ENCODE data around the gene TBATA.

TBATA gene

DNA sequence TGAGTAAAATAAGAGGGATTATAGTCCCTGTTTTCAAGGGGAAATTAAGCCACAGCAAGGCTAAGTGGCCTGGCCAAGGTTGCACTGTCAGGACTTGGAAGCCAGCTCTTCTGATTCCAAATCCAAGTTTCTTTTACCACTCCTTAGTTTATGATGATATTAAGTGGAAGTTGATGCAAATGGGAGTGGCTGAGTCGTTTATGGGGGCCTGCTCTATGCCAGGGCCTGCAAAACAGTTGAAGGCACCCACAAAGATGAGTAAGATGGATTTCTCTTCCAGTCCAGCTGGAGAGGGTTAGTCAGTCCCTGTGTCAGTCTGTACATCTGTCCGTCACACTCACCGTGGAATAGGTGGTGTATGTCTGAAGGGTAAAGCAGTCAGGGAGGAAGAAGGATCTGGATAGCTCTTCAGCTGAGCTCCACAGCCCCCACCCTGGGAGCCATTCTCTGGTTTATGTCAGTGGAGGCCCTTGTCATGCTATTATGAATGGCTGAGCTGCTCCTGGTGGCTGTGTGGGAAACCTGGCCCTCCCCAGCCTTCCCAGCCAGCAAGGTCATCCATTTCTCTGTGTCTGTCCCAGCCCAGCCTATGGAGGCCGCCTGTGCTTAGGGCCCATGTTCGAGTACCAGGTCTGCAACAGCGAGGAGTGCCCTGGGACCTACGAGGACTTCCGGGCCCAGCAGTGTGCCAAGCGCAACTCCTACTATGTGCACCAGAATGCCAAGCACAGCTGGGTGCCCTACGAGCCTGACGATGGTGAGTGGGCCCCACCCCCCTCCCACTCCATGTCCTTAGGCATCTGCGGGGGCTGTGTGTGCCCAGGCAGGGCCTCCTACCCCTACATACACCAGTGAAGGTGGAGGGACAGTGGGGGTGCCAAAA lies 44.5 kb downstream of the TBATA start:
- no peak for DNase-seq

DNA sequence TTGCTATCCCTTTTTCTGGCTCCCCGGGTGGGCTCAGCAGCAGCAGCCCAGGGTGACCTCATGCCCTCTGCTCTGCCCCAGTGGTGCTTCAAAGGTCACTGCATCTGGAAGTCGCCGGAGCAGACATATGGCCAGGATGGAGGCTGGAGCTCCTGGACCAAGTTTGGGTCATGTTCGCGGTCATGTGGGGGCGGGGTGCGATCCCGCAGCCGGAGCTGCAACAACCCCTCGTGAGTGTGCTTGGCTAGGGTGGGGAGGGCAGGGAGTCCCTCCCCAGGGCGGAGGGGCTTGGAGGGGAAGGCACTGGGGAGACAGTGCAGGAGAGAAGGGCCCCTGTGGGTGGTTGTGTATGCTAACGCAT lies 46.4 kb downstream of the TBATA start:
- DNase-seq, result no peak

DNA sequence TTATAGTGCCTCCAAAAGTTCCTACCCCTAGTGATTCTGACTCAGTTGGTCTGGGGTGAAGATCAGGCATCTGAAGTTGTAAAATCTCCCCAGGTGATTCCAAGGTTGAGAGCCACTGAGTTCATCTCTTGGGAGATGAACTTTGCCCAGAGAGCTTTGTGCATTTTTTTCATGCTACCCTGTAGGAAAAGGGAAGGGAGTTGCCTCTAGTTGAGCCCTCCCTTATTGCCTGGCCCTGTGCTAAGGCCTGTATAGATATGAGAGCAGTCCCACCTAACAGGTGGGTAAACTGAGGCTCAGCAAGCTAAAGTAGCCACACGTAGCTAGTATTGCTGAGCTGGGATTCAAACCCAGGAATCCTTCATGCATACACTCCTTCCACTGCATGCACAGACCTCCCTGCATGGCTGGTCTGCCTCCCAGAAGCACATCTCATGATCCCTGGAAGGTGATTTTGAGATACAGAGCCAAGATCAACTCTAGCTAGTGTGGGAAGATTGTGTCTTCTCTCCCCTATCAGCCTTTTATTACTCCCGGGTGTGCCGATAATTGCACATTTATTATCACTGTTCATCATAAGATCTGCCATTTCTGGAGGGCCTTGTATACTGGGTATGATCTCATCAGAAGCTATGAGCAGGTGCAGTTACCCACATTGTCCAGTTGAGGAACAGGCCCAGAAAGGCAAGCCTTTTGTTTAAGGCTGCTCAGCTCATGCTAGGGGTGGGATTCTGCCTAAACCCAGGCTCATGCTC lies 47.0 kb downstream of the TBATA start:
- no peak for DNase-seq

DNA sequence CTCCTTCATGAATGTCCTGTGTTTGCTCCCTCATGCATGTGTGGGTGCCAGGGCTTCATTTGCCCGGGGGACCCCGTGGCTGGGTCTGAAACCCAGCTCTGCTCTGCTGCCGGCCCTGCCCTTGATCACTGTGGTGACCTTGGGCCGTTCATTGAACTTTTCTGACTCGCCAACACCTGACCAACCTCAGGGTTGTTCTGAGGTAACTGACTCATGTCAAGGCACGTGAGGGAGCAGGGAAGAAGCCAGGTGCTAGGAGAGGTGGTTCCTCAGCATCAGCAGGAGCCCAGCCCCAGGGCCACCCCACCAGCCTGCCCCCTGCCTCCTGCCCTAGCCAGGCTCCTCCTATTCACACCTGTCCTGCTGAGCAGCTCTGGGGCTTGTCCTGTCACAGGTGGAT lies 47.9 kb downstream of the TBATA start:
- DNase-seq, result no peak

DNA sequence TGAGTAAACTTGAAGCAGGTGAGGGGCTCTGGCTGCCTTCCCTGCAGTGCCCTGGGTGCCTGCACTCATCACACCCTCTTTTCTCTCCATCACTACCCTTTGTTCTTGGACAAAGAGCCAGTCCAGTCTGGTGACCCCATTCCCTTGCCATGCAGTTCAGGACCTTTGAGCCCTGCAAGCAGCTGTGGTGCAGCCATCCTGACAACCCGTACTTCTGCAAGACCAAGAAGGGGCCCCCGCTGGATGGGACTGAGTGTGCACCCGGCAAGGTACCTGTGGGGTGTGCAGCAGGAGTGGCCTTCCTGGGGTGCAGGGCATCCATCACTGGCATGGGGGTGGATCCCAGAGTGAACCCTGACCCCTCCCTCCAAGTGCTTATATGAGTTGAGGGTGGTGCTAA lies 48.7 kb downstream of the TBATA start:
- DNase-seq, result no peak

DNA sequence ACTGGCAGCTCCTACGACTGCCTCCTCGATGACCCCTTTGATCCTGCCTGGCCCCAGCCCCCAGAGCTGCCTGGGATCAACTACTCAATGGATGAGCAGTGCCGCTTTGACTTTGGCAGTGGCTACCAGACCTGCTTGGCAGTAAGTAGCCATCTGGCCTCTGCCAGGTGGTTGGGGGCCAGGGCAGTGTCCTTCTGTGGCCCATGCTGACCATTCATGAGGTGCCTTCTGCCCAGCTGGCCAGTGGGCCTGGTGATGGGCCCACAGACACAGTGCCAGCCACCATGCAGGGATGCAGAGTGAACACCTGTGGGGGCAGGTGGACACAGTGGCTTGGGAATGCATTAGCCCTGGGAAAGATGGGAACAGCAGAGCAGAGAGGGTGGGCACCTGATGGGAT lies 50.0 kb downstream of the TBATA start:
- DNase-seq, result no peak

DNA sequence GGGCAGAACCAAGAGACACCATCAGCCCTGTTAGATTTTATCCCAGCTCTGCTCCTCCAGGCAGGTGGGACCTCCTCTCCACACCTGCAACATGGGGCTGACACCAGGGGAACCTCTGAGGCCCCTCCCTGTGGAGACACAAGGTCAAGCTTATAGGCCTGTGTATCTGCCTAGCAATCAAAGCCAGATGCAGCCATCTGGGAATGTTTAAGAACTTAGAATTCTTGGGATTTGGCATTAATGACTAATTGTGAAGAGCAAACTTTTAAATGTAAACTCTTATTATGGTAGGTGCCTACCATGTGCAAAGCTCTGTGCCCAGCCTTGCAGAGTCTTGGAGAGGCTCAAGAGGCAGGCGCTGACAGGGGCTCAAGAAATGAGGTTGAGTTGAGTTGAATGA lies 52.1 kb downstream of the TBATA start:
- DNase-seq, result no peak

DNA sequence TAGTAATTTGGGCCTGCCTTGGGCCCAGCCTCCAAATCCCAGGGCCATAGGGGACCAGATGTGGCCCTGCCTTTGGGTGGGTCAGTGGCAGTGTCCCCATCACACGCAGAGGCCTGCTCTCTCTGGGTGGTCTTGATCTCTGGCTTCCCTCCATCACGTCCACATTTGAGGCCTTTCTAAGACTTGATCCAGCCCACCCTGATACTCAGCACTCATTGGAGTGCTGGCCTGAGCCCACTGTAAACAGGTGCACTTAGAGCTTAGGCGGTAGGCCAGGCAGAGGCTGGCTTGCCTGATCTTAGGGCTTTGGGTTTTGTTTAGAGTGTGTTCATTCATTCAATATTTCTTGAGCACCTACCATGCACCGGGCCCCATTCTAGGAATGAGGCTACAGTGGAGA lies 52.6 kb downstream of the TBATA start:
- no peak for DNase-seq

DNA sequence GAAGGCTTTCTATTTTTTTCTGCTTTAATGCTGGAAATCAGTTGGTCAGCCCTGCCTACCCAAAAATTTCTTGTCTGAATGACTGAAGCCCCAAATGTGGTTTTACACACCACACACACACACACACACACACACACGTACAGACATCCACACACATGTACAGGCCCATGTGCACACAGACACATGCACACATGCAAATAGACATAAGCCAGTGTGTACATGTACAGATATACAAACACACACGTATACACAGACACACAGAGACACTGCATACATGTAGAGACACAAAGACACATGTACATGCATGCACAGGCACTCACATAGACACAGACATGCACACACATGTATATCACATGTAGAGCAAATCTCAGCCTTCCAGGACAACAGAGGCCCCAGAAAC lies 54.2 kb downstream of the TBATA start:
- no peak for DNase-seq

DNA sequence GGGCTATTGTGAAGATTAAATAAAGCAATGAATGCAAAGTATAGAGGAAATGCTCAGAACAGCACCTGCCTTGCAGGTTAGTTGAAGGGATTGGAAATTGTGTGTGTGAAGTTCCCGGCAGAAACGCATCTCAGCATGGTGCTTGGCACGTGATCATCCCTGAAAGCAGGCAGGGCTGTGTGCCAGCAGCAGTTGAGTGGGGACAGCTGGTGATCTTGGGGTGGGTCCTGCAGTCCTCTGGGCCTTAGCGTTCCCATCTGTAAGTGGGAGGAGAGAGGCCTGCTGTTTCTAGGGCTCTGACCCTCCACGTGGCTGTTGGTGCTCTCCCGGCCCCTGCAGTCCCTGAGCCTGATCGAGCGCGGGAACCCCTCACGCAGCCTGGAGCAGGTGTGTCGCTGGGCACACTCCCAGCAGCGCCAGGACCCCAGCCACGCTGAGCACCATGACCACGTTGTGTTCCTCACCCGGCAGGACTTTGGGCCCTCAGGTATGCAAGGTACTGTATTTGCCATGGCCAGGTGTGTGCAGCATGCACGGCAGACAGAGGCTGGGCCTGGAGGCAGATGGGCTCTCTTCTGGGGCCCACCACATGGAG lies 55.3 kb downstream of the TBATA start:
- no peak for DNase-seq

DNA sequence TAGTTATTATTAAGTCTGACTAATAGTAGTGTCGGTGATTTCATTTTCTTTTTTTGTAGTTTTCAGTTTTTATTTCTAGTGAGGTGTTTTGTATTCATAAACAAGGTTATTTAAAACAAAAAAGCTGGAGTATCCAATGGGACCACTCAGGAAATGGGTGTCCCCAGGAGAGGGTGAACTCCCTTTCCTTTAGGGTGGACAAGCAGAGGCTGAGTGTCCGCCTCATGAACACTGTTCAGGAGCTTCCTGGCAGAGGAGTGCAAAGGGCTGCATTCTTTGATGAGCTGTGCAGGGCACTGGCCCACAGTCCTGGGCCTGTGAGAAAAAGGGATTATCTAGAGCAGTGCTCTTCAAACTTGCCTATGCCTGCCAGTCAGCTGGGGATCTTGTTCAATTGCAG lies 56.8 kb downstream of the TBATA start:
- no peak for DNase-seq

DNA sequence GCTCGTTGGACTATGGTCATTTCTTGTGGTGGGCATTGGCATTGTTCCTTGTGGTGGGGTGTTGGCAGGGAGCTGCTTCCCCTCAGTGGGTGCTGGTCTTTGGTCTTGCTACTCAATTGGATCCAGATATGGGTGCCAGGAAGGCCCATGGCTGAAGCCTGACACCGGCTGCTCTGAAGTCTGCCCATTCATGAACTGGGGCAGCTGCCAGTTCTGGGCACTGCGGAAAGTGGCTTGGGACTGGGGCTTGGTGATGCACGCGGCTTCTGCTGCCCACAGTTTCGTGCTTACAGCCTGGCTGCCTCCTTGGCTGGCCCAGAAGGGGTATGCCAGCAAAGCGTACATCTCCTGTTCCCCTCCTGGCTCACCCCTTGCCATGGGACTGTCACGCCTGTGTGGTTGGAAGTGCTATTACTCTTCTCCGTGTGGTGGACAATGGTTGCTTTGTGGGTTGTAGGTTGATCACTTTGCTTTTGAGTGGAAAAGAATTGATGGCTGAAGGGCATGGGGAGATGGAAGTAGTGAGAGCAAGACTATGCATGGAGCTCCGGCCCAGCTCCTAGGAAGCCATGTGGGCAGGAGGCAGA lies 58.2 kb downstream of the TBATA start:
- no peak for DNase-seq

DNA sequence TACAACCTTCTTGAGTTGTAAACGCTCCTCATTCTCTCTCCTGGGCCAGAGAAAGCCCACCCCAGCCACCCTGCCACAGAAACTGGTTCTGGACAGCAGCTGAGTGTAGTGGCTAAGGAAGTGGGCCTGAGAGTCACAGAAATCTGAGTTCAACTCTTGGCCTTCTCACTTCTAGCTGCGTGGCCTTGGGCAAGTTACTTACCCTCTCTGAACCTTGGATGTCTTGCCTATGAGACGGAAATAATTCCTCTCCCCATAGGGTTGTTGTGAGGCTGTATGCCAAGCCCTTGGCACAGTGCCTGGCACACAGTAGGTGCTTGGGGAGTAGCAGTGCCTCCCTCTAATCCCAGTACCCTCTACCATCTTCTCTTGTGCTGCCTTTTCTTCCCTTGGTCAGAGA lies 61.4 kb downstream of the TBATA start:
- no peak for DNase-seq

DNA sequence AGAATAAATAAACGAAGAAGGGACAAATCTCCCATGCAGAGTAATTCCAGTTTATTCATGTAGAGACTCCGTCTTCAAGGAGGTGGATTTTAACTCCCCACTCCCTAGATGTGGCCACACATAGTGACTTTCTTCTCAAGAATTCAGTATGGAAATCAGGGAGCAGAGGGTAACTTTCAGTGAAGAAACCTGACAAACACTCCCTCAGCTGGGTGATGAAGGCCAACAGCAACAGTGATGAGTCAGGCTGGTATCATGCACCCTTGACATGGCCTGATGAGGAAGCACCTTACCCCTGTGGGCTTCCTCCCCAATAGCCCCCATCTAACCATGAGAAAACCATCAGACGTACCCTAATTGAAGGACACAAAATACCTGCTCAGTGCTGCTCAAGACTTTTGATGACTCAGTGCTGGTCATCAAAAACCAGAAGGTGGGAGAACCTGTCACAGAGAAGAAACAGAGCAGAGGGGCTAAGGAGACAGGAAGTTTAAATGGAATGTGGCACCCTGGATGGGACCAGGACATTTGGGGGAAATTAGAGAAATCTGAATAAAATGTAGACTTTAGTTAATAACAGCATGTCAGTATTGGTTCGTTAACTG lies 62.3 kb downstream of the TBATA start:
- no peak for DNase-seq

Measured in stimulated activated CD4-positive, alpha-beta T cell treated with anti-CD3 and anti-CD28 coated beads, Interleukin-4, amount 100 ng/mL, for 1 hour (primary cell).